Measurements from ENCODE around the gene FBXL3.
"Not testable (repeated sequence)": the region's sequence is repeated elsewhere in the genome, so short reads cannot be mapped to it uniquely, and the experiment has no call there.

Gene FBXL3

DNA sequence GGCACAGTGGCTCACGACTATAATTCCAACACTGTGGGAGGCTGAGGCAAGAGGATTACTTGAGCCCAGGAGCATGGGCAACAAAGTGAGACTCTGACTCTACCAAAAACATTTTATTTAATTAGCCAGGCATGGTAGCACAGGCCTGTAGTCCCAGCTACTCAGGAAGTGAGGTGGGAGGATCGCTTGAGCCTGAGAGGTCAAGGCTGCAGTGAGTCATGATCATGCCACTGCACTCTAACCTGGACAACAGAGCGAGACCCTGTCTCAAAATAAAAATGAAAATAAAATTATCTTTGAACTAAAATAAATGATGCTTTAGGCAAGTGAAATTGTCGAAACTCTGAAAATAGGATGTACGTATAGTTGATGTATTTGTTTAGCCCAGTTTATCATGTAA lies 43.3 kb downstream of the FBXL3 start:
- DNase-seq (ENCODE audit: low spot score), result no peak

DNA sequence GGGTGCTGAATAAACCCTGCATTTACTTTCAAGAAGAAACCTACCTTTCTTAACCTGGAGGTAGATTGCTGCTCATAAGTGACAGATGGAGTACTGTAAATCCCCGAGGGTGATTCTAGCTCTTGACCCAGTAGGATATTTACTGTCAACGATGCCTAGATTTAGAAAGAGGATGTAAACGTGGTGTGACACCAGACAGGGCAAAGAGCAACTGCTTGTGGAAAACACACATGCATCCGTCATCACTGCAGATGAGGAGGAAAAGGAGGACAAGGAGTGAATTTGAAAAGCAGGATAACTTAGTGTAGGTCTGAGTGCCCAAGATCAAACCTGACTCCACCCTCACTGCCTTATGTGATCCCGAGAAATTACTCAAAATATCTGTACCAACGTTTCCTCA lies 44.9 kb downstream of the FBXL3 start:
- DNase-seq (ENCODE audit: low spot score), result no peak

- DNase-seq (ENCODE audit: low spot score), result peak; percentile 84
Observed at GRCh38 chr13:76980075-76980718, 46.8 kb downstream of the FBXL3 start.

DNA sequence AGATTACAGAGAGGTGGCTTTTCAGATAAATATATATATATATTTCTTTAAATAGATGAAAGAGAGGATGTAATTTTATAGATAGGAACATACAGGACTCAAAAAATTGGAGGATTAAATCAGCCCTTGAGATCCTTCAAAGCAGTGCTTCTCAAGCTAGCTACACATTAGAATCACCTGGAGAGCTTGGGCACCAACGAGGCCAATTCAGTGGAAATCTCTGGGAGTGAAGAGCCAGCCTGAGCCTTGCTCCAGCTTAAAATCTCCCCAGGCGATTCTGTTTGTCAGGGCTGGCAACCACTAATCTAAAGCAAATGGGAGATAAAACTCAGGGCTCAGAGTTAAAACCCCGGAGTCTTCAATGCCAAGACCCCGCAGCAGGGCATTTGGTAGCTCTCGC lies 50.0 kb downstream of the FBXL3 start:
- DNase-seq (ENCODE audit: low spot score), result no peak

GRCh38 chr13:76976490-76976889 lies 50.5 kb downstream of the FBXL3 start:
- peak; percentile 23 for DNase-seq (ENCODE audit: low spot score)

GRCh38 chr13:76975863-76976262 lies 51.1 kb downstream of the FBXL3 start:
- no peak for DNase-seq (ENCODE audit: low spot score)

DNA sequence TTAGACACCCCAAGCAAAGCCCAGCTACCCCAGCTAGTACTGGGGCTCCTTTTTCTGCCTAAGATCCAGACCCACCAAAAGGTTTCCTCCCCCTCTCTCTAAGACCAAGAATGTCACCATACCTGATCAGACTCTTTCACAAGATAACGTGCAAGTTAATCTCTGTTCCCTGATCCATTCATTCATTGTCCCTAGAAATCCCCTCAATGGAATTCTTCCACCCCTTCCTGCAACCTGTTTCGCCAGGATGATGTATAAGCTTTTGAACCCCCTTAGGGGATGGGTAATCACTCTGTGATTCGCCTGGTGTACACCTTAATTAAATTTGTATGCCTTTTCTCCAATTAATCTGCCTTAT lies 52.4 kb downstream of the FBXL3 start:
- DNase-seq (ENCODE audit: low spot score), result no peak

- DNase-seq (ENCODE audit: low spot score), result no peak
Observed at GRCh38 chr13:76973920-76974617, 52.9 kb downstream of the FBXL3 start.

GRCh38 chr13:76971851-76972829 lies 54.8 kb downstream of the FBXL3 start:
- no peak for DNase-seq (ENCODE audit: low spot score)

GRCh38 chr13:76971215-76971614 lies 55.7 kb downstream of the FBXL3 start:
- no peak for DNase-seq (ENCODE audit: low spot score)

DNA sequence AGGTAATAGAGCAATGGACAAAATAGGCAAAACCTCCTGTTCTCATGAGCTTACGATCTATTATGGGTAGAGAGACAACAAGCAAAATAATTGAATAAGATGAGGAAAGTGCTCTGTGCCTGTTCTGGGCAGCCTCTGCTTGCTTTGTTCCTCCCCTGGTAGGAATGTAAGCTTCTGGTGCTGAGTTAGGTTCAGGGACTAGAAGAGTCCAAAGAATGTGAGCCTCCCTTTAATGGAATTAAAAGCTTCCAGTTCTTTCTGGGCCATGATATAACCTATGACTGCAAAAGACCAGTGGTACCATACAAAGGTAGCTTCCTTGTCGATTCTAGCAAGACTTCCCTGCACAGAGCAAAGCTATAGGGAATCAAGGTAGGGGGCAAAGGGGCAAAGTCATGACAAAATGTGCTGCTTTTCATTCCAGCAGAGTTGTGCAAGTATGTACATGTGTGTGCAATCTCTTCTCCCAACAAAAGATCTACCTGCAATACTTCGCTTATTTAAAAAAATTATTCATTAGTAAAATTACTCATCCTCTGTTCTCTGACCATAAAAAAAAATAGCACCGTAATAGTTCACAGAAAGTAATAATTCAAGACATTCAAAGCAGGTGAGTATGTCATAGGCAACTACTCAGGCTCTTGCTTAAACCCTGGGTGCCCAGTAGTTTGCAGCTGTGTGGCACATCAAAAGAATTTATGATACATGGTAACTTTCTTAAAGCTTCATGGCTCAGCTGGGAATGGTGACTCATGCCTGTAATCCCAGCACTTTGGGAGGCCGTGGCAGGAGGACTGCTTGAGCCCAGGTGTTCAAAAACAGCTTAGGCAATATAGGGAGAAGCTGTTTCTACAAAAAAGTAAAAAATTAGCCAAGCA lies 57.2 kb downstream of the FBXL3 start:
- no peak for DNase-seq (ENCODE audit: low spot score)

- DNase-seq (ENCODE audit: low spot score), result no peak
Observed at GRCh38 chr13:76968041-76968440, 58.9 kb downstream of the FBXL3 start.

- no peak for DNase-seq (ENCODE audit: low spot score)
Observed at GRCh38 chr13:76967031-76967430, 59.9 kb downstream of the FBXL3 start.

DNA sequence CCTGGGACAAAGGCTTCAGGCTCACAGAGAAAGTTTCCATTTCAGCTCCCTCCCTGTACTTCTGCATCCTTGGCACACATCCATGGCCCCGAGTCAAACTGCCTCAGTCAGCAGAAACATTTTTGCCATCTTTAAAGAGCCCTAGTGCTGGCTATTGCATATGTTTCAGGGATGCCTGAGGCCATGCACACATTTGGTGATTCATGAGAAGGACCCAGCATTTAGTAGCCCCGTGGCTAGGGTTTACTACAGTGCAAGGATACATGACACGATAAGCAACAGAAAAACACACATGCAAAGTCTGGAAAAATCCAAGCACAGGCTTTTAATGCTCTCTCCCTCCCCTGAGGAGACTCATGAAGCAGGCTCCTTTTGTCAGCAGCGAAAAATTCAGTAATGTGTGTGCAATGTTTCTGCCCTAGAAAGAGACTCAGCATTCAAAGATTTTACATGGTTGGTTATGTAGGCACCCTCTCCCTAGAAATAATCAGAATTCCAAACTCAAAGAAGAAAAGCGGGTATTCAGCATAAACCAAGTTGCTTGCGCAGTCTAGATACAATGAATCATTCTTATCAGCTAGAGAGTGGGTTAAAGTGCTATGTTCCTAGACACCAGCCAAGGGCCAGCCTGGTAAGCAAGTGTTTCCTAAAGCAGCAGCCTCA lies 61.1 kb downstream of the FBXL3 start:
- no peak for DNase-seq (ENCODE audit: low spot score)

DNA sequence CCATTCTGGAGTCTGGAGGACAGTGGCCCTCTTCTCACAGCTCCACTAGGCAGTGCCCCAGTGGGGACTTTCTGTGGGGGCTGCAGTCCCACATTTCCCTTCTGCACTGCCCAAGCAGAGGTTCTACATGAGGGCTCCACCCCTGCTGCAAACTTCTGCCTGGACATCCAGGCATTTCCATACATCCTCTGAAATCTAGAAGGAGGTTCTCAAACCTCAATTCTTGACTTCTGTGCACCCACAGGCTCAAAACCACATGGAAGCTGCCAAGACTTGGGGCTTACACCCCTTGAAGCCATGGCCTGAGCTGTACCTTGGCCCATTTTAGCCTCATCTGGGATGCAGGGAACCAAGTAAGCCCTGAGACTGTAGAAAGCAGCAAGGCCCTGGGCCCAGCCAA lies 67.2 kb downstream of the FBXL3 start:
- DNase-seq (ENCODE audit: low spot score), result not testable (repeated sequence)

DNA sequence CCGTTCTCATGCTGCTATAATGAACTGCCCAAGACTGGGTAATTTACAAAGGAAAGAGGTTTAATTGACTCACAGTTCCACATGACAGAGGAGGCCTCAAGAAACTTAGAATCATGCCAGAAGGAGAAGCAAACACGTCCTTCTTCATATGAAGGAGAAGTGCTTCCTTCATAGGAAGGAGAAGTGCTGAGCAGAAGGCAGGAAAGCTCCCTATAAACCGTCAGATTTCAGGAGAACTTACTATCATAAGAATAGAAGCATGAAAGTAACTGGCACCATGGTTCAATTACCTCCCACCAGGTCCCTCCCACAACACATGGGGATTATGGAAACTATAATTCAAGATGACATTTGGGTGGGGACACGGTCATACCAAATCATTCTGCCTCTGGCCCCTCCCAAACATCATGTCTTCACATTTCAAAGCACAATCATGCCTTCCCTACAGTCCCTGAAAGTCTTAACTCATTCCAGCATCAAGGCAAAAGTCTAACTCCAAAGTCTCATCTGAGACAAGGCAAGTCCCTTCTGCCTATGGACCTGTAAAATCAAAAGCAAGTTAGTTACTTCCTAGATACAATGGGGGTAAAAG lies 68.0 kb downstream of the FBXL3 start:
- DNase-seq (ENCODE audit: low spot score), result no peak

GRCh38 chr13:76955661-76956060 lies 71.3 kb downstream of the FBXL3 start:
- DNase-seq (ENCODE audit: low spot score), result no peak
